HG03103 (cell line): ENCODE results near the gene NPPA.

Experiments used
- ATAC-seq: cut with Tn5 transposase; IDR thresholded peaks from one replicate; pipeline ENCODE4 v1.9.1; 2021; ENCODE audit warnings: low read depth; ENCODE audit not compliant: unreplicated experiment

NPPA gene

DNA sequence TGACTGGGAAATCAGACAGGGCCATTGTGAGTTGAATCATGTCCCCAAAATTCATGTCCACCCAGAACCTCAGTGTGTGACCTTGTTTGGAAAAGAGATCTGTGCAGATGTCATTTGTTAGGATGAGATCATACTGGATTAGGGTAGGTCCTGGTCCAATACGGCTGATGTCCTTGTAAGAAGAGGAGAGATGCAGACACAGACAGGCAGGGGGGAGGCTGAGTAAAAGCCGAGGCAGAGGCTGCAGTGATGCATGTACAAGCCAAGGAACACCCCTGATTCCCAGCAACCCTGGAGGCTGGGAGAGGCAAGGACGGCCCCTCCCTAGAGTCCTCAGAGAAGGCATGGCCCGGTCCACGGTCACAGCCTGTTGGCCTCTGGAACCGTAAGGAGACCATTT, 27.0 kb upstream of the NPPA start:
- no peak for ATAC-seq

DNA sequence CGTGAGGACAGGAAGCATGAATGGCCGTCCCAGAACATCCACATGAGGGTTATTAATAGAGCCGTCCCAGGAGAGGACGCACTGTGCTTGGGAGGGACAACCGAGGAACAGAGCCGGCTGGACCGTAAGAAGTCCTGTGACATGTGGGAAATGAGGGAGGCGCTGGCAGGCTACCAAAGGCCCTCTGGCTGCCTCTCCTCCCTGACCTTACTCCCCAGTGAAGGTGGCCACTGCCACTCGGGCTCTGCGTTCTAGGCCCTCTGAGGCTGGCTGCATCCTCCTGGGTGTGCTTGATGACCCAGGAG, 26.6 kb upstream of the NPPA start:
- no peak for ATAC-seq

DNA sequence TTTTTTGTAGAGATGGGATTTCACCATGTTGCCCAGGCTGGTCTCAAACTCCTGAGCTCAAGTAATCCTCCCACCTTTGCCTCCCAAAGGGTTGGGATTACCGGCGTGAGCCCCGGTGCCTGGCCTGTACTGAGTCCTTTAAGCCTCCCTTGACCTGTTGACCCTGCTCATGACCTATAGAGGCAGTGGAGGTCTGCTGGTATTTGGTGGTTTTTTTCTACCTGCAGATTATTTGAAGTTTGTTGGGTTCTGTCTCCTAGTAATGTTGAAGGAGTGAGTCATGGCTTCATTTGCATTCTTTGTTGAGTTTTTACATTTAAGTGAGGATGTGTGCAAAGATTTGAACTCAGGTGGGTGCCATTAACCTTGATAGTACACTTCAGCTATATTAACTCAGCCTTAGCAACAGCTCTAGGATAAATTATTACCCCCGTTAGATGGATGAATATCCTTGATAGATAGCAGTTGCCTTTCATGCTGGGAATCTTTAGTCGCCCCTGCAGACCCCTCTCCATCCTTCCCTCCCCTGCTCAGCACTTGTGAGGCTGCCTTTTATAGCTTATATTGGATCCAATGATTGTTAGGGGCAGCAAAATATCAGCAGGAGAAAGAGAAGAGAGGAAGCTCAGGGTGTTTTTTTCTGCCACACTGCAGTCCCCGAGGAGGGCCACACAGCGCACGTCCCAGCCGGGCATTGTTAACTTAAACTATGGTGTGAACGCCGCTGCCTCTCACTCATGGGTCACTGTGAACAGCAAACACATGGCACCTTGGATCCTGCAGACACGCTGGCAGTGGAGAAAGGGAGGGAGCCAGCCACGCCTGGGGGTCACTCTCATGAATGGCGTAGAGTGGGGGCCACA, 26.0 kb upstream of the NPPA start:
- no peak for ATAC-seq

DNA sequence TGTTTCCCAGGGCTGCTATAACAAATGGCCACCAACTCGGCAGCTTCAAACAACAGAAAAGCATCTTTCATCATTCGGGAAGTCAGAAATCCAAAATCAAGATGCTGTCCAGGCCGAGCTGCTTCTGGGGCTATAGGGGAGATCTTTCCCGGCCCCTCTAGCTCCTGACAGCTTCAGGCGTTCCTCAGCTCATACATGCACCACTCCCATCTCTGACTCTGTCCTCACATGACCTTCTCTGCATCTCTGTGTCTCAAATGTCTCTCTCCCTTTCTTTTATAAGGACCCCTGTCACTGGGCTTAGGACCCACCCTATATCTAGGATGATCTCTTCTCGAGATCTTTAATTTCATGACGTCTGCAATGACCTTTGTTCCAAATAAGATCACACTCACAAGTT, 25.0 kb upstream of the NPPA start:
- ATAC-seq, result no peak

DNA sequence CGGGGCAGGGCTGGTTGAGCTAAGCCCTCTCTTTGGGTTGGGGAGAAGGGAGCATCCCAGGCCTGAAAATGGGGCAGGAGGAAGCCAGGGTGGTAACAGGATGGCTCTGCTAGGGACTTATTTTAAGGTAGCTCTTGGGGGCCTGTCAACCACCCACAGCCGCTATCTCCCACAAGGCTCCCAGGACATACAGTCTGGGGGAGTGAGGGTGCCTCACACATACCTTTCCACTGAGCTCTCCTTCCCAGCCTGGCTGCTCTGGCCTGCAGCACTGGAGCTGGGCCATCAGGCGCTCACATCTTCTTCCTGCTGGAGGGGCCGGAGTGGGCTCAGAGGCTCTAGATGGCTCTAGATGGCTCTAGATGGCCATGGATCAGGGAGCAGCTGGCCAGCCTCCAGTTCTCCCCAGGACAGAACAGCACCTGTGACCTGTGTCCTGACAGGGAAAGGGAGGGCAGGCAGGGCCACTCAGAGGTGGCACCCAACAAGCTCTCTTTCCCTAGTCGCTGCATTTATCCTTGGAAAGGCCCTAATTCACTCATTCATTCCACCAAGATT, 22.1 kb upstream of the NPPA start:
- ATAC-seq, result no peak

DNA sequence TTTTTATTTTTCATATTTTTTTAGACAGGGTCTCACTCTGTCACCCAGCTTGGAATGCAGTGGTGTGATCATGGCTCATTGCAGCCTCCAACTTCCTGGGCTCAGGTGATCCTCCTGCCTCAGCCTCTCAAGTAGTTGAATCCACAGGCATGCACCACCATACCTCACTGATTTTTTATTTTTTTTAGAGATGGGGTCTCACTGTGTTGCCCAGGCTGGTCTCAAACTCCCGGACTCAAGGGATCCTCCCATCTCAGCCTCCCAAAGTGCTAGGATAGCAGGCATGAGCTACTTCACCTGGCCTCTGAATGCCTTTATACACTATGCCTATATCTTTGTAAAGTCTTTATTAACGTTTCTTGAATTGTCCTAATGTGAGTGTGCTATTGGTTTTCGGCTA, 21.5 kb upstream of the NPPA start:
- ATAC-seq, result no peak

DNA sequence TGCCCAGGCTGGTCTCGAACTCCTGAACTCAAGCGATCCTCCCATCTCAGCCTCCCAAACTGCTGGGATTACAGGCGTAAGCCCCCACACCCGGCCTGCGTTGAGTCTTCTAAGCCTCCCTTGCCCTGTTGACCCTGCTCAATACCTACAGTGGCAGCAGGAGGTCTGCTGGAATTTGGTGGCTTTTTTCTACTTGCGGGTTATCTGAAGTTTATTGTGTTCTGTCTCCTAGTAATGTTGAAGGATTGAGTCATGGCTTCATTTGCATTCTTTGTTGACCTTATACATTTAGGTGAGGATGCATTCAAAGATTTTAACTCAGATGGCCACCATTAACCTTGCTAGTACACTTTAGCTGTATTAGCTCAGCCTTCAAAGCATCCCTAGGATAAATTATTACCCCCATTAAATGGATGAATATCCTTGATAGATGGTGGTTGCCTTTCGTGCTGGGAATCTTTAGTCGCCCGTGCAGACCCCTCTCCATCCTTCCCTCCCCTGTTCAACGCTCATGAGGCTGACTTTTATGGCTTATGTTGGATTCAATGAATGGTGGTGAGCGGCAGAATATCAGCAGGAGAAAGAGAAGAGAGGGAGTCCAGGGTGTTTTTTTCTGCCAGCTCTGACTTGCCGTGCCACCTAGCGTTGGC, 20.9 kb upstream of the NPPA start:
- no peak for ATAC-seq

DNA sequence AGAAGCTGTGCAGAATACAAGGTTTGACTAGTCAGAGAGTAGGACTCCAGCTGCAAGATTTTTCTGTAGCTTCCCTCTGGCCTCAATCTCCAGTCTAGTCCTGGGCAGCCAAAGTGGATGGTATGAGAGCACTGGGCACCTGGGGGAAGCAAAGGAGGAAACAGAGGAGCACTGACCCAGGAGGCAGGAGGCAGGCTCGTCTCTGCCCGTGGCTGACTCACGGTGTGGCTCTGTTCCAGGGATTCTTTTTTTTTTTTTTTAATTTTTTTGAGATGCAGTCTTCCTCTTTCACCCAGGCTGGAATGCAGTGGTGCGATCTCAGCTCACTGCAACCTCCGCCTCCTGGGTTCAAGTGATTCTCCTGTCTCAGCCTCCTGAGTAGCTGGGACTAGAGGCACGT, 15.3 kb upstream of the NPPA start:
- no peak for ATAC-seq

DNA sequence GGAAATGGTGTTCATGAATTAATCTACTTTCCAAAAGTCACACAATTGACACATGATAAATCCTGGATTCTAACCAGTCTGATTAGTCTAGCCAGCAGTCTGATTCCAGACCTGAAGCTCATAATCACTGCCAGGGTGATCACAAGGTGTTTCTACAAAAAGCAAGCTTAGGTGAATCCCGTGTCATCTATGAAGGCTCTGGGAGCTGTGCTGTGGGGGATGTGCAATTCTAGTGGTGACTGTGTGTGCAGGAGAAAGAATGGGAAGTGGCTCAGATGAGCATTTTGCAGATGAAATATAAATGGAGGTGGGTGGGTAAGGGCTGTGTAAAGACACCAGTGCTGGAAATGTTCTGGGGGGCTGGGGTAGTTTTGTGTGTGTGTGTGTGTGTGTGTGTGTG, 13.0 kb upstream of the NPPA start:
- ATAC-seq, result no peak

DNA sequence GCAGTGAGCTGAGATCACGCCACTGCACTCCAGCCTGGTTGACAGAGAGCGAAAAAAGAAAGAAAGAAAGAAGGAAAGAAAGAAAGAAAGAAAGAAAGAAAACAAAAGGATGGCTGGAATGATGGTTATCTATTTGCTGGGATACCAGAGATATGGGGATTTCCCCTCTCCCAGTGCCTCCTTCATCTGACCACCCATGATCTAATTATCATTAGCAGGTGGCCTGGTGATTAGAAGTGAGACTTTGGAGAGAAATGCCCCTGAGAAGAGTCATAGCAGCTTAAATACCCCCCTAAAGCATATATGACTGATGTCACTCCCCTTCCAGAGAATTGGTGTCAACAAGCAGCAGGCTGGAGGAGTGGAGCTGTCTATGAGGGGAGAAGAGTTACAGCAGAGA, 12.5 kb upstream of the NPPA start:
- ATAC-seq, result no peak

DNA sequence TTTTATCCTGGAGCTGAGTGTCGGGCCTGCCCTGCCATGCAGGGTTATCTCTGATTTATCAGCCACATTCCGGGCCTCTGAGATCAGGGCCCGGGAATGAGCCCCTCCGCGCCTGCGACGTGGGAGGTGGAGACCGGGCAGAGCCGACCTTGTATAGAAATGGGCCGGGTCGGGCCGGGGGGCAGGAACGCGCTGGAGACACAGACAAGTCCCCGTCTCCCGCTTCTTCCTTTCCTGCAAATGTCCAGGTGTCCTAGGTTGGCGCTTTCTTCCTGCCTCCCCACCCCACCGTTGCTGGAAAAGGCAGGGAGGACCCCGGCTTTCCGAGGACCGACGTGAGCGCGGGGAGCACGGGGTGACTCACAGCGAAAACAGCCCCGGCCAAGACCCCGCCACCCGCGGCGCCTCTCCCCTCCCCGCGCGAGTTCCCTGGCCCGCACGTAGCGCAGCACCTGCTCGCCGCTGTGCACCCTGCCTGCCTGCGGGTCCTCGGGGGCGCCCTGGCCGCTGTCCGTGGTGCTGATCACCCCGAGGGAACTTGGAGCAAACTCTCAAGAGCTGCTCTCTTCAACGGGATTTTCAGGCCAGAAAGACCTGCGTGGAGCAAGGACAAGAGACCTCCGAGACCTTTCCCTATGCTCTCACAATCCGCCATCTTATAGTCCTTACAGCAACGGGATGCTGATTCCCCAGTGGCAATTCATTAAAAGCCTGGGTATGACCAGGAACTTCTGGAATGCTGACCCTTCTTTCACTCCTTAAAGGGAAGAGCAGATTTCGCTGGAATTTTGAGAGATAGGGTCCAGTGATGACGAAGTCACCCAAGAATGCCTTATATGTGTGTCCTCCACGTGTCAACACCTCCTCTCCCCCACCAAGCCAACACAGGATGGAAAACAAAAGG, 11.6 kb upstream of the NPPA start:
- no peak for ATAC-seq

DNA sequence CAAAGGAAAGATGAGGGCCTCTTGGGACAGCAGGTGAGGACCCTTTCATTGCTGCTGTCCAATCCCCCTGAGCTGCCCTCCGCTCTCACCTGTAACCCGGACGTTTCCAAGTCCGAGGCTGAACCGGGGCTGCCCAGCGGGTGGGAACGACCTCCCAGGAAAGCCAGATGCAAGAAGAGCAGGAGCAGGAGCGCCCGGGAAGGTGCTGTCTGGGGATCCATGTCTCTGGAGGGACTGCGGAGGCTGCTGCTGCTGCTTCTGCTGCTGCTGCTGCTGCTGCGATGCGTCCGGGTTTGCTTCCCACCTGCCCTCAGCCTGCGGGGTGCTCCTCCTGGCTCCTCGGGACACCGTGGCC, 11.0 kb upstream of the NPPA start, which contains the start of gene NPPB:
NPPB (minus strand) TSS at position 333 of the 355 bp plus-strand sequence; CDS start at position 221, 112 bp downstream.
- no peak for ATAC-seq

DNA sequence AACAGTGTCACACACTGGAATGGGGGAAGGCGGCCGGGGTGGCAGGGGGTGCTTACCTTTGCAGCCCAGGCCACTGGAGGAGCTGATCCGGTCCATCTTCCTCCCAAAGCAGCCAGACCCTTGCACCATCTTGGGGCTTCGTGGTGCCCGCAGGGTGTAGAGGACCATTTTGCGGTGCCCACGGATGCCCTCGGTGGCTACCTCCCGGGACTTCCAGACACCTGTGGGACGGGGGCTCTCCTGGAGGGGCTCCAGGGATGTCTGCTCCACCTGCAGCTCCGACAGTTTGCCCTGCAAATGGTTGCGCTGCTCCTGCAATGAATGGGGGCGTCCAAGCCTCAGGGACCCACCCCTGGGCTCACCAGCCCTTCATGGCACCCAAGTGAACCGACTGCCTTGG, 10.6 kb upstream of the NPPA start:
- no peak for ATAC-seq

DNA sequence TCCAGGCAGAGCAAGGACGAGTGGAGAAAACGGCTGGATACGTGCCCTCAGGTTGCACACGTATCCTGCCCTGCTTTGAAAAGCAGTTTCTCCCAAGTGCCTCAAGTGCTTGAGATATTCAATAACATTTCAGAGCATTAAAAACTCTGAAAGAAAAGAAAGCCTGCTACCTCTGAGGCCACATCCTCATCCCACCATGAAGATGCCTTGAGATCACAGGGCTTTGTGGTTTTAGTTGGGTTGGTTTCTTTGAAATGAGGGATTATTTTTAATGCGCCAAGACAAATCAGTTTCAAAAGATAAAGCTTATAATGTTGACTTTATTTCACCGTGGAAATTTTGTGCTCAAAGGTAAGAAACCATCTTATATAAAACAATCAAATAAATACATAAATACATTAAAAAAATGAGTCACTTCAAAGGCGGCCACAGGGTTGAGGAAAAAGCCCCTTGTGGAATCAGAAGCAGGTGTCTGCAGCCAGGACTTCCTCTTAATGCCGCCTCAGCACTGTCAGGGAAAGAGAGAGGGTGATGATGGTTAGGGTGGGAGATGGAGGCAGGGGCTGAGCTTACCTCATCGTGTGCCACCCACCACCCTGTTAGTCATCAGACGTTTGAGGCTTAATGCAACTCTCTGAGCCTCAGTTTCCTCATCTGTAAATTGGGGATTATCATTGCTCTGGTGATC, 9.7 kb upstream of the NPPA start:
- no peak for ATAC-seq

DNA sequence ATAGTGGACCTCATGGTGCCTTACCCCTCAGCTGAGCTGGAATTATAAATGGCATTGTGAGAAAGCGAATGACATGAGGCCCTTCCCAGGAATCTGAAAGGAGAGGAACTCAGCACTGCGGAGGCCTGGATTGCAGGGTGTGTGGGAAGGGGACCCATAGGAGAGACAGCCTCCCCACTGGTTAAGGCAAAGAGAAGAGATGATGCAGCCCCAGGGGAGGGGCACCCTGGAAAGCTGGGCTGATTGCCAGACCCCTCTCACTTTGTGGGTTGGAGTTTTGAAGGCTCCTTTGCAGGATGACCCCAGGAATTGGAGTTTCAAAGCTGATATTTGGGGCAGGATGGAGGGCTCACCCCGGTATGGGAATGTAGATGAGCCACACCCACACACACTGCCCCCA, 9.1 kb upstream of the NPPA start:
- no peak for ATAC-seq

DNA sequence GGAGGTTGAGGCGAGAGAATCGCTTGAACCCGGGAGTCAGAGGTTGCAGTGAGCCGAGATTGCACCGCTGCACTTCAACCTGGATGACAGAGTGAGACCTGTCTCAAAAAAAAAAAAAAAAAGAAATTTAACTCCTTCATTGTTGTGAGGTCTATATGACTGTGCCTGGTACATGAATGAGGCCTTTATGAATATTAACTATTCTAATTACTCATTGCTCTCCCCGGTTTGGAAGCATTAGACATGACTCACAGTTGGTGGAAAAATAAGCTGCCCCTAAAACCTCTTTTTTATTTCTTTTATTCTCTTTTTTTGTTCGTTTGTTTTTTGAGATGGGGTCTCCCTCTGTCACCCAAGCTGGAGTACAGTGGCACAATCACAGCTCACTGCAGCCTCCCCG, 7.8 kb upstream of the NPPA start:
- ATAC-seq, result no peak

DNA sequence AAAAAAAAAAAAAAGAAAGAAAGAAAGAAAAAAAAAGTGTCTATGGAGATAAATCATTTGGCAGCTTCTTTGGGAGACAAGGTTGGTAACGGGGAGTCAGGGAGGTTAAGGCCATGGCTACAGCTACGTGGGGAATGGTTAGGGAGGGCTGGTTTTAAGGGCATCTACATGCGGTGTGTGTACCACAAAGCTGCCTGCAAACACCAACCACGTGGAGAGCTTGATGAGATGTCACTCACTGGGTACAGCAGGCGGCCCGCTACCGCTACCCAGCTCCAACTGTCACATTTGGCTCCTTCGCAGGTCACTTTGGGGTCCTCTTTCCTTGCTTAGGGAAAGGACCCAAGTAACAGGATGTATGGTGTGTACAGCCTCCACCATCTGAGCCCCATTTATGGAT, 6.9 kb upstream of the NPPA start:
- ATAC-seq, result no peak

DNA sequence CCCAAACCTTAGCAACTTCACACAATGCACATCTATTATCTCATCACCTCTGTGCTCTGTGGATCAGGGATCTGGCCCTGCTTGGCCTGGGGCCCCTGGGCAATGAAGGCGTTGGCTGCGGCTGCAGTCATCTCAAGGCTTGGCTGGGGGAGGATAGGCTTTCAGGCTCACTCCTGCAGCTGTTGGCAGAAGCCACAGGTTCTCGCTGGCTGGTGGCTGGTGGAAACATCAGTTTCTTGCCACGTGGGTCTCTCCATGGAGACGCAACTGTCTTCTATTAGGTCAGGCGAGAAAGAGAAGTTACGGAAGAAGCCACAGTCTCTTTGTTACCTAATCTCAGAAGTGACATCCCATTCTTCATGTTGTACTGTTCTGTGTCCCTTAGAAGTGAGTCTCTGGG, 3.6 kb upstream of the NPPA start:
- no peak for ATAC-seq

DNA sequence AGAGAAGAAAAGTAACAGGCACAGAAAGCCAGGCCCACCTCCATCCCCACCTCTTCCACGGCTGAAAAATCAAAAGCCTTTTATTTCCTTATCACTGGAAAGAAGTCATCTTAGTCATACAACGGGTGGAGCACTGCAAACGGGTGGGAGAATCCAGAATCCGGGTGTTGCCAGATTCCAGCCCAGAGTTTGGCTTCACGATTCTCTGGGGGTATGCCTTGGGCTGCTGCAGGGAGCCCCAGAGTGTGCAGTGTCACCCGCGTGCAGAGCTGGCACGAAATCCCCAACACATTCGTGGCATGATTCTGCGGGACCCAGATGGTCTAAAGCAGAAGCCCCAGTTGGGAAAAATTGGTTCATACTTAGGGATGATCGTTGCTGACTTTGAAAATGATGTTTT, 2.6 kb upstream of the NPPA start:
- ATAC-seq, result no peak

DNA sequence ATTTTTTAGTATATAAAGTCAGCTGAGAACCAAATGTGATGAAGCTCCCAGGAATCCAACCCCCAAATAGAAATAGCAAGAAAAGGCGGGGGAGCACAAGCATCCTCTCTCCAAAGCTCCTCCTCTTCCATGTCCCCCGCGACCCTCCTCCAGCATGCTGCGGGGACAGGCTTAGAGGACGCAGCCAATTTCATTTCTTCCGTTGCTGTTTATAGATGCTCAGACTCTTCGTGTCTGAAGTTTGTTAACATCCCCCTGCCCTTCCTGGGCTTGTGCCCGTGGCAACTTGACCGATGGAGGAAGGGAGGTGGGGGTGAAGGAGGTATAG, 754 bp upstream of the NPPA start:
- no peak for ATAC-seq
